Effector CD4-positive, alpha-beta T cell (primary cell): Measurements from ENCODE around the gene SLC25A11.

ENCODE experiments used
- DNase-seq: peaks from one replicate; pipeline ENCODE4 v3.0.0-alpha.2; 2020

SLC25A11 gene

GRCh38 chr17:4966844-4967538 lies 27.1 kb upstream of the SLC25A11 start:
- DNase-seq = peak; percentile 89

GRCh38 chr17:4965311-4965986 lies 25.6 kb upstream of the SLC25A11 start:
- DNase-seq = no peak

DNA sequence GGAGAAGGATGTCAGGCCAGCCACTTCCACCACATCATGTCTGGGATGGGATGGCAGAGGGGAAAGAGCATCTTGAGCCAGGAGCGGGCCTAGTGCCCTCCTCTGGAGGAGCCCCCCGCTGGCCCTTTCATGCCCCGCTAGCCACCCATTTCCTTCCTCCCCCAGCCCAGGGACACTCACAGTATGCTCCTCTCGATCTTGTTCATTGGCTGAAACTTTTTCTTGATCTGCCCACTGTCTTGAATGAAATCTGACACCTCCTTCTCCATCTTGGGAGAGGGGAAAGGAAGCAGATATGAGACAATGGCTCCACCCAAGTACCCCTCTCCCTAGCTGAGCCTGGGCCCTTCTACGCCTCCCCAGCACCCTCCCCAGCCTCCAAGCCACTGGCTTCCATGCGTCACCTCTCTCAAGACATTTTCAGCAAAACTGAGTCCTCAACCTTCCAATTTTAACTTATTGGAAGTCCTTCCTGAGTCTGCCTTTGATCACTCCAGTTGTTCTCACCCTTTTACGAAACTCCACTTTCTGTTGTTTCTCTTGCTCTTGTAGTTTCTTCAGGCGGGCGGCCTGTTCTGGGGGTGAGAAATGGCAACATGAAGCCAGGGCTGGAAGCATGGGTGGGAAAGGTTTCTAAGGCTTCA lies 20.6 kb upstream of the SLC25A11 start:
- no peak for DNase-seq

- no peak for DNase-seq
Observed at GRCh38 chr17:4959261-4959965, 19.6 kb upstream of the SLC25A11 start.

GRCh38 chr17:4958102-4958501 lies 18.3 kb upstream of the SLC25A11 start:
- DNase-seq = no peak

DNA sequence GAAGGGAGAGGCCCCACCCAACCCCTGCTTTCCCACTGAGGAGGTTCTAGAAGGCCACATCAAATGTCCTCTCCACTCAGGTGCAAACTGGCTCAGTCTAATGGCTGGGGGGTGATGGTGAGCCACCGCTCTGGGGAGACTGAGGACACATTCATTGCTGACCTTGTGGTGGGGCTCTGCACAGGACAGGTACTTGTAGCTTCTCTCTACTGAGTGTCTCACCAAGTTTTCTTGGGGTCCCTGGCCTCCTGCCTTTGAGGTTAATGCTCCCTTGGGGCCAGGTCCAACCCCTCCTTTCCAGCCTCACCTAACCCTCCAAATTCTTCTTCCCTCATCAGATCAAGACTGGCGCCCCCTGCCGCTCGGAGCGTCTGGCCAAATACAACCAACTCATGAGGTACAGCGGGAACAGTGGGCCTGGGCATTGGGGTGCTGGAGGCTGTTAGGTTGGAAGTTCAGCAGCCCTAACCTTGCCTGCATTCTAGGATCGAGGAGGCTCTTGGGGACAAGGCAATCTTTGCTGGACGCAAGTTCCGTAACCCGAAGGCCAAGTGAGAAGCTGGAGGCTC lies 16.7 kb upstream of the SLC25A11 start:
- peak; percentile 34 for DNase-seq

- no peak for DNase-seq
Observed at GRCh38 chr17:4955091-4955490, 15.2 kb upstream of the SLC25A11 start.

- no peak for DNase-seq
Observed at GRCh38 chr17:4953451-4953961, 13.7 kb upstream of the SLC25A11 start.

- no peak for DNase-seq
Observed at GRCh38 chr17:4951486-4951885, 11.6 kb upstream of the SLC25A11 start.

GRCh38 chr17:4950746-4951204 lies 10.9 kb upstream of the SLC25A11 start, which contains the start of gene ENO3:
Gene ENO3 (plus strand): TSS chr17:4951119. CDS start chr17:4951830, 711 bp downstream.
- no peak for DNase-seq

DNA sequence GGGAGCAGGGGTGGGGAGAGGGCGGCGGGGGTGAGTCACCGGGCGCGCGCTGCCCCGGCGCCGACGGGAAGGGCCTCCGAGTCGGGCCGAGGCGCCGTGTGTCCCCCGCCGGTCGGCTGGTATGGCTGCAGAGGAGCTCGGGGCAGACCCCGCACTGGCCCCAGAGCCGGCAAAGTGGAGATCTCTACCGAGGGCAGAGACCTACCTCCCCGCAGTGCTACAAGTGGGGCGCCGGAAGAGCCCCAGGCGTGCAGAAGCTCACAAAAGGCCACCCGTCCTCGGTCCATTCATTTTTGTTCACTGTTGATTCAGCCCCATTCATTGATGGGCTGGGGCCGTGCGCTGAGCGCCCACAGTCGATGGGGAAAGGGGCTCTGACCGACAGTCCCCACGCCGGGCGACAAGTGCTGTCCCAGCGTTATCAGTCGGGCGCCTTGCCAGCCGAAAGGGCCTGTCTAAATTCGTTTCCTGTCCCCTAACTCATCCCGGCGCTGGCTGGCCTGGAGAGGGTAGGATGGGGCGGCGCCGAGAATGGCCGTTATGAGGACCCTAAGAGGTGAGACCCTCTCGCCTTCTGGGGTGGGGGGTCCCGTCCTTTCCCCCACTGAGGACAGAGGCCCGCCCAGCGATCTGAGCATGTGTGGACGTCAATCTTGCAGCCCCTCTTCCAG lies 10.4 kb upstream of the SLC25A11 start:
- no peak for DNase-seq

GRCh38 chr17:4949321-4950074 lies 9.7 kb upstream of the SLC25A11 start:
- DNase-seq = peak; percentile 67

- DNase-seq = peak; percentile 46
Observed at GRCh38 chr17:4948931-4949320, 9.1 kb upstream of the SLC25A11 start.

- DNase-seq = peak; percentile 83
Observed at GRCh38 chr17:4948166-4948930, 8.5 kb upstream of the SLC25A11 start, which contains the start of gene PFN1. Gene PFN1 (minus strand): TSS chr17:4948530. CDS start chr17:4948394, 136 bp downstream.

DNA sequence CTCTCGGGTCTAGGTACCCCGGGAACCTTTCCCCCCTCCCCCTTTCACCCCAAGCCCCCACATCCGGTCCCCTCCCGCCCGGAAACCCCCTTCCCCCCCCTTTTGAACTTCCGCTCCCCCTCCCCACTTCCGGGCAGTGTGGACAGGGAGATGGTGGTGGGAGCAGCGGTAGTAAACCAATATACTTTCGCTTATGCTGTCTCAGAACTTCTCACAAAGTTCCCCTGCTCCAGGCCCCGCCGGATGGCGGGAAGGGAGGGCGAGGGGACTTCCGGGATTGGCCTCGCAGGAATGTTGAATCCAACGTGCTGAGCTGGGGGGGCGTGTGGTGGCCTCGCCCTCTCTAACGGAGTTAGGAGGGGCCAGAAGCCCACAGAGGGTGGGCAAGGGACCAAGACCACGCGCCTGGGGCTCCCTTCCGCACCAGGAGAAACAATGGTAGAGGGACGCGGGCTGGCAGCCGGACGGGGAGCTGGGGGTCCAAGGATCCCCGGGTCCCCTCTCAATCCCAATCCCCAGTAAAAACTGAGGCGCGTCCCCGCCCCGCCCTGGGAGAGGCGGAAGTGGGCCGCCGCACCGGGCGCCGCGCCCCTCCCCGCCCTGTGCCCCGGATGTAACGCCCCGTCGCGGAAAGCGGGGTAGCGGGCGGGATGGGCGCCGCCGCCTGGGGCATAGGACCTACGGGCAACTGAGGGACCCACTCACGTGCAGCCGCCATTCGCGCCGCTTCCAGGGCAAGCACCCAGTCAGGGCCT lies 7.7 kb upstream of the SLC25A11 start:
- DNase-seq = peak; percentile 53

DNA sequence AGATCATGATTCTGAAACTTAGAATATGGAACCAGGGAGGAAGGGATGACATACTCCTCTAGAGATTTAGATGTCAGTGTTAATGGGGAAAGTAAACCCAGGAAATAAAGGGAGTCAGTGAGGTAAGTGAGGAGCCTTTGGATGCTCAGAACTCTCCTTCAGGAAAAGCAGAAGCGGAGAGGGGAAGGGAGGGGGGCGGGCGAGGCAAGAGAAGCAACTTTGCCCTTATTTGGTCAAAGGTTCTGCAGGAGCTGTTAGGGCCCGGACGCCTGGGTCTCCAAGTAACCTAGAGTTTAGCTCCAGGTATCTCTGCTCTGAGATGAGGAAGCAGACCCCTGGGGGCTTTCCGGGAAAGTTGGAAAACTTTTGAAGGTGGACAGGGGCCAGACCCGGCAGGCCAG lies 7.2 kb upstream of the SLC25A11 start:
- no peak for DNase-seq

DNA sequence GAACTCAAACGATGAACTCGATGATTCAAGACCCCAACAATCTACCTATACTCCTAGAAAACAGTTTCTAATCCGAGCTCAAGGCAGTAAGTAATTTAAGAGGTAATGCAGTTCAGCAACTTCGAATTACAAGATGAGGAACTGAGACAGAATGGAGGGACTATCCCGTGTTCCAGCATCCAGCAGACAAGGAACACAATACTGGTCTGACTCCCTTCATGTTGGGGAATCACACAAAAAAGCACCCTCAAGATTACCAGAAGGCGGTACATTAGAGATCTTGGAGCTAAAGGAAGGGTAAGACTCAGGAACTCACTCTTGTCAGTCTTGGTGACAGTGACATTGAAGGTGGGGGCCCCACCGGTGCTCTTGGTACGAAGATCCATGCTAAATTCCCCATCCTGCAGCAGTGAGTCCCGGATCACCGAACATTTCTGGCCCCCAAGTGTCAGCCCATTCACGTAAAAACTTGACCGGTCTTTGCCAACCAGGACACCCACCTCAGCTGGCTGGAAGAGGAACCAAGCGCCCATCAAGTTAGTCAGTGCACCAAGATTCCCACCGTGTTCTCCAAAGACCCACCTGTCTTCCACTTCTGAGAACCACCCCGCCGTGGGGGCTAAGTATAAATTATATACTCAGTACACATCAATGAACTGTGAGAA lies 6.6 kb upstream of the SLC25A11 start:
- DNase-seq = no peak

GRCh38 chr17:4945944-4946280 lies 6.1 kb upstream of the SLC25A11 start:
- no peak for DNase-seq
